HG03039 (cell line): ENCODE results near the gene C20orf141.

Experiments
- ATAC-seq: cut with Tn5 transposase; IDR thresholded peaks from one replicate; pipeline ENCODE4 v1.9.1; 2021; ENCODE audit warnings: mild to moderate bottlenecking, moderate library complexity; ENCODE audit not compliant: unreplicated experiment

The C20orf141 gene

GRCh38 chr20:2840967-2841531 lies 26.3 kb downstream of the C20orf141 start:
- ATAC-seq: peak; percentile 25

GRCh38 chr20:2845607-2846006 lies 30.8 kb downstream of the C20orf141 start:
- no peak for ATAC-seq

GRCh38 chr20:2846698-2847097 lies 31.9 kb downstream of the C20orf141 start:
- ATAC-seq: no peak

- ATAC-seq: no peak
These were observed 33.0 kb downstream of the C20orf141 start for GRCh38 chr20:2847802-2848201.

GRCh38 chr20:2849529-2849928 lies 34.7 kb downstream of the C20orf141 start:
- no peak for ATAC-seq

GRCh38 chr20:2851086-2851485 lies 36.3 kb downstream of the C20orf141 start:
- ATAC-seq: no peak

GRCh38 chr20:2858591-2858990 lies 43.8 kb downstream of the C20orf141 start:
- no peak for ATAC-seq

GRCh38 chr20:2859330-2860121 lies 44.7 kb downstream of the C20orf141 start:
- no peak for ATAC-seq

GRCh38 chr20:2864626-2865025 lies 49.8 kb downstream of the C20orf141 start:
- ATAC-seq: no peak

- no peak for ATAC-seq
These were observed 50.3 kb downstream of the C20orf141 start for GRCh38 chr20:2865101-2865500.
